Memory B cell (primary cell): ENCODE data around the gene CRMP1.
A peak's percentile ranks its signal among the peaks of the same experiment; 100 is the strongest.

Experiments
- ATAC-seq: fragments of 150-1000 bp; cut with Tn5 transposase; 2 replicates; pipeline ENCODE4 v1.10.0; 2021; ENCODE audit warnings: low read depth, mild to moderate bottlenecking, moderate library complexity
- DNase-seq, 2 donors: peaks; one replicate each; pipeline ENCODE4 v3.0.0; 2022; ENCODE audit warnings: low spot score in 2 of 2
- H3K27ac Mint-ChIP-seq: one replicate; pipeline ENCODE4 v1.8.0; 2022; ENCODE audit warnings: mild to moderate bottlenecking, moderate library complexity, mixed read lengths
- H3K27me3 Mint-ChIP-seq: one replicate; pipeline ENCODE4 v1.8.0; 2022; ENCODE audit warnings: mixed read lengths
- H3K36me3 Mint-ChIP-seq: one replicate; pipeline ENCODE4 v1.8.0; 2022; ENCODE audit warnings: mild to moderate bottlenecking, mixed read lengths
- H3K4me1 Mint-ChIP-seq: one replicate; pipeline ENCODE4 v1.8.0; 2022; ENCODE audit warnings: mixed read lengths
- H3K4me3 Mint-ChIP-seq: one replicate; pipeline ENCODE4 v1.8.0; 2022; ENCODE audit warnings: mild to moderate bottlenecking, moderate library complexity, mixed read lengths
- H3K9me3 Mint-ChIP-seq: one replicate; pipeline ENCODE4 v1.8.0; 2022; ENCODE audit warnings: mixed read lengths

The CRMP1 gene

GRCh38 chr4:5889002-5889696 is 3.7 kb downstream of the CRMP1 start:
- peaks cover 31% of the 10 kb centered on the region for H3K27me3 Mint-ChIP-seq

GRCh38 chr4:5888222-5889001 is 4.5 kb downstream of the CRMP1 start:
- ATAC-seq (no peak), DNase-seq (no peak)
- Mint-ChIP-seq H3K9me3 (peaks cover 1% of the 10 kb centered on the region), H3K27ac (no peak overlapping the region), H3K27me3 (peaks cover 28% of the 10 kb centered on the region), H3K36me3 (peaks cover 2% of the 10 kb centered on the region), H3K4me1 (peaks cover 5% of the 10 kb centered on the region), H3K4me3 (no peak overlapping the region)

More at GRCh38 chr4:5889002-5889696, 3.7 kb downstream of the CRMP1 start:
- ATAC-seq = no peak
- Mint-ChIP-seq H3K27ac (no peak overlapping the region), H3K9me3 (peaks cover 1% of the 10 kb centered on the region), H3K4me3 (no peak overlapping the region), H3K36me3 (peaks cover 2% of the 10 kb centered on the region), H3K4me1 (peaks cover 5% of the 10 kb centered on the region)
- DNase-seq = no peak

- Mint-ChIP-seq H3K4me3 (no peak overlapping the region), H3K27me3 (peaks cover 30% of the 10 kb centered on the region), H3K4me1 (peaks cover 5% of the 10 kb centered on the region), H3K27ac (no peak overlapping the region), H3K36me3 (peaks cover 2% of the 10 kb centered on the region), H3K9me3 (peaks cover 1% of the 10 kb centered on the region)
- DNase-seq (no peak), ATAC-seq (no peak)
Observed at GRCh38 chr4:5887361-5888221, 5.3 kb downstream of the CRMP1 start.

DNA sequence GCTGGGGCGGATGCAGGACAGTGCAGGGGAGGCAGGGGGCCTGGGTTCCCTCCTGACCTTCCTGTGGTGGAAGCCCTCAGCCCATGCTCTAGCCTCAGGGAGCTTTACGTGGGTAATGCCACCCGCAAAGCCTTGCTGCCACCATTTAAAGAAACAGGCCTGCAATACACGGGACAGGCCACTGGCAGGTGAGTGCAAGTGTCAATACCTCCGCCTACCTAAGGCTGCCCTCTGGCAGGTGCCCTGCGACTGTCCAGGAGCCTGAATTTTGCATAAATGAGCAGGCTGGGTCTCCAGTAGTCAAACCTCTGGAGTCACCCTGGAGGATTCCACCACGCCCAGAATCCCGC is 5.9 kb downstream of the CRMP1 start:
- H3K4me1 Mint-ChIP-seq = peaks cover 5% of the 10 kb centered on the region
- peaks cover 2% of the 10 kb centered on the region for H3K36me3 Mint-ChIP-seq
- H3K27me3 Mint-ChIP-seq = peaks cover 30% of the 10 kb centered on the region
- no peak overlapping the region for H3K4me3 Mint-ChIP-seq
- H3K9me3 Mint-ChIP-seq = peaks cover 2% of the 10 kb centered on the region
- DNase-seq = no peak
- no peak for ATAC-seq
- H3K27ac Mint-ChIP-seq = no peak overlapping the region

- H3K9me3 Mint-ChIP-seq = peaks cover 4% of the 10 kb centered on the region
- no peak overlapping the region for H3K4me3 Mint-ChIP-seq
- H3K27me3 Mint-ChIP-seq = peaks cover 30% of the 10 kb centered on the region
- no peak for ATAC-seq
- peaks cover 2% of the 10 kb centered on the region for H3K36me3 Mint-ChIP-seq
- no peak for DNase-seq
- no peak overlapping the region for H3K27ac Mint-ChIP-seq
- peaks cover 5% of the 10 kb centered on the region for H3K4me1 Mint-ChIP-seq
Observed at GRCh38 chr4:5885733-5886132, 7.2 kb downstream of the CRMP1 start.

DNA sequence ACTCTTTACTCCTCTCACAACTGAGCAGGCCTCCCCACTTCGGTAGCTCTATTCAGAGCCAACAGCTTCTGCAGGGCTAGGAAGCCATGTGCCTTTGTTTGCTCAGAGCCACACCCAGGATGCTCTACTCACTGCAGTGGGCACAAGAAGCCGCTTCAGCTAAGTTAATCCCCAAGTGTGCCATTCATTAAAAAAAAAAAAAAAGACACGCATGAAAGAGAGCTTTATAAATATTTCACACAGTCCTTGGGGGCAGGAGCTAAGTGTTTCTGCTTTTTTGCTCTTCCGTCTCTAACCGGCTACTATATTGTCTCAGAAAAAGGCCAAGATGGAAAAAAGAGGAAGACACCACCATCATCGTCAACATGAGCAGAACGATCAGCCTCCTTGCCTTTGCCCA is 8.1 kb downstream of the CRMP1 start:
- no peak for DNase-seq
- peak; percentile 14 for ATAC-seq
- Mint-ChIP-seq H3K9me3 (peaks cover 4% of the 10 kb centered on the region), H3K27ac (no peak overlapping the region), H3K27me3 (peaks cover 28% of the 10 kb centered on the region), H3K36me3 (peaks cover 2% of the 10 kb centered on the region), H3K4me1 (peaks cover 5% of the 10 kb centered on the region), H3K4me3 (no peak overlapping the region)

- ATAC-seq (no peak), DNase-seq (no peak)
- peaks cover 1% of the 10 kb centered on the region for H3K36me3 Mint-ChIP-seq
- H3K4me1 Mint-ChIP-seq = peaks cover 4% of the 10 kb centered on the region
- H3K27me3 Mint-ChIP-seq = peaks cover 23% of the 10 kb centered on the region
- H3K4me3 Mint-ChIP-seq = no peak overlapping the region
- no peak overlapping the region for H3K27ac Mint-ChIP-seq
- peaks cover 7% of the 10 kb centered on the region for H3K9me3 Mint-ChIP-seq
Observed at GRCh38 chr4:5883916-5884315, 9.0 kb downstream of the CRMP1 start.

DNA sequence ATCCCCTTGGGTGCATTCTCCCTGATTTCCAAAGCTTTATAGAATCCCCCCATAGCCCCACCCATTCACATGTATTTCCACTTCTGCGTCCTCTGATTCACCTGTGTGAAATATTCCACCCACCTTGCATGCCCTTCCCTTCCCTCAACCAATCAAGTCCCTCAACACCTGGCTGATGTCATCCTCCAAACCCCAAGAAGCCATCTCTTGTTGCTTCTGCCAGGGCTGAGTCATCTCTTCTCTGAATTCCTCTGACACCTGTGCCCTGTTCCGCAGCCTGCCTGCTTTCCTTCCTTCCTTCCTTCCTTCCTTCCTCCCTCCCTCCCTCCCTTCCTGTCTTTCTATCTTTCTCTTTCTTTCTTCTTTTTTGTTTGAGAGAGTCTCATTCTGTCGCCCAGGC is 9.9 kb downstream of the CRMP1 start:
- Mint-ChIP-seq H3K27me3 (peaks cover 23% of the 10 kb centered on the region), H3K9me3 (peaks cover 9% of the 10 kb centered on the region), H3K4me1 (peaks cover 3% of the 10 kb centered on the region), H3K27ac (no peak overlapping the region), H3K4me3 (no peak overlapping the region), H3K36me3 (no peaks in the 10 kb centered on the region)
- no peak for ATAC-seq
- DNase-seq = no peak

DNA sequence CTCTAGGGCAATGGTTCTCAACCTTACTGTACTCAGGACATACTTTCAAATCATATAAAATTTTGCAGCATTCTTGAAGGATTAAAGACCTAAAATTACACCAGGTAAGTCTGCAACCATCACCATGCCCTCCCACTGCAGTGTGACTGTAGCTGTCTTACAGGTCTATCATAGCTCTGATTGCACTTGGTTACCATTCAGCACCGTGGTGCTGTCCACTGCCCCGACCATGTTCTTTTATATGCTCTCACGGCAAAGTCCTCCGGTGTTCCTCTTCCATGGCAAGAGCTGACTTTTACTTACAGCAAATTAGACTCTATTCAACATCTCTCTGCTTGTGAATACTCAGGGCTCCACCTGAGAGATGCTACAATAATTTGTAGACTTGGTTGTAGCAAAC is 11.5 kb downstream of the CRMP1 start:
- ATAC-seq (no peak), DNase-seq (no peak)
- peaks cover 23% of the 10 kb centered on the region for H3K27me3 Mint-ChIP-seq
- peaks cover 10% of the 10 kb centered on the region for H3K9me3 Mint-ChIP-seq
- H3K27ac Mint-ChIP-seq = no peak overlapping the region
- H3K4me3 Mint-ChIP-seq = no peak overlapping the region
- H3K36me3 Mint-ChIP-seq = no peaks in the 10 kb centered on the region
- peaks cover 3% of the 10 kb centered on the region for H3K4me1 Mint-ChIP-seq

GRCh38 chr4:5878359-5878758 is 14.5 kb downstream of the CRMP1 start:
- Mint-ChIP-seq H3K36me3 (no peaks in the 10 kb centered on the region), H3K4me1 (no peaks in the 10 kb centered on the region), H3K9me3 (peaks cover 10% of the 10 kb centered on the region), H3K27me3 (peaks cover 13% of the 10 kb centered on the region), H3K4me3 (no peak overlapping the region), H3K27ac (no peak overlapping the region)
- DNase-seq = no peak
- ATAC-seq = no peak

- no peaks in the 10 kb centered on the region for H3K36me3 Mint-ChIP-seq
- no peak overlapping the region for H3K4me3 Mint-ChIP-seq
- H3K27me3 Mint-ChIP-seq = peaks cover 8% of the 10 kb centered on the region
- H3K27ac Mint-ChIP-seq = no peak overlapping the region
- no peak for DNase-seq
- H3K4me1 Mint-ChIP-seq = no peaks in the 10 kb centered on the region
- no peak for ATAC-seq
- H3K9me3 Mint-ChIP-seq = peaks cover 10% of the 10 kb centered on the region
Observed at GRCh38 chr4:5877392-5877791, 15.5 kb downstream of the CRMP1 start.

GRCh38 chr4:5874811-5875449 is 18.0 kb downstream of the CRMP1 start:
- Mint-ChIP-seq H3K27ac (no peak overlapping the region), H3K9me3 (peaks cover 9% of the 10 kb centered on the region), H3K36me3 (no peaks in the 10 kb centered on the region), H3K4me3 (no peak overlapping the region), H3K4me1 (peaks cover 3% of the 10 kb centered on the region), H3K27me3 (peaks cover 14% of the 10 kb centered on the region)
- ATAC-seq (no peak), DNase-seq (no peak)

DNA sequence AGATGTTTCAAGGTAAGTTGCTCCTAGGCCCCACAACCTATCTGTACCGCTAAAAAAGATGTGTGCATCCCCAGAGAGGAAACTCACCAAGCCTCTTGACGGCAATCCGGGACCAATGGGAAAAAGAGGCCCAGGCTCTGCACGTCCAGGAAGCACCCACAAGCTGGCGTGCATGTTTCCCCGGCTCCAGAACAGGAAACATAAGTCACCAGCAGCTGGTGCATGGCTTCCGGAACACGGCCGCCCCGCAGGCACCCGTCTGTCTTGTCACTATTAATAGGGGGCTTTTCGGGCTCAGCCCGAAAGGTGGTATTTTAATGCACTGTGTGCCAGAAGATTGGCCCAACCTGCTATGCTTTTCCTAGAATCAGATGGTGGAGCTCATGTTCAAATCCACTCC is 22.2 kb downstream of the CRMP1 start:
- DNase-seq (no peak), ATAC-seq (no peak)
- H3K27ac Mint-ChIP-seq = no peak overlapping the region
- no peaks in the 10 kb centered on the region for H3K36me3 Mint-ChIP-seq
- no peak overlapping the region for H3K4me3 Mint-ChIP-seq
- peaks cover 3% of the 10 kb centered on the region for H3K9me3 Mint-ChIP-seq
- H3K27me3 Mint-ChIP-seq = peaks cover 9% of the 10 kb centered on the region
- peaks cover 3% of the 10 kb centered on the region for H3K4me1 Mint-ChIP-seq
